Measurements from ENCODE around the gene PNMA8B. TPM values are rescaled to one million over a fixed set of nuclear protein-coding genes. Genes with fewer than 3 reads are reported as not detected.

PNMA8B gene
- total RNA-seq, 1 experiment from 2014 or later, result 0.10 TPM

- no peak overlapping the region for H3K4me3 ChIP-seq (replicated peaks in 1 of 2; ENCODE audit: low read depth in 1 of 2, low read length in 2 of 2)
- H3K27me3 ChIP-seq (ENCODE audit: insufficient read depth, low read length), result no peaks in the 10 kb centered on the region
- TF ChIP-seq MAX (IDR thresholded peaks at IDR 0.05) (no peak), REST (IDR thresholded peaks at IDR 0.05; ENCODE audit: low read depth) (no peak), POLR2A (IDR thresholded peaks at IDR 0.05; ENCODE audit: borderline replicate concordance, extremely low read depth, insufficient read depth, insufficient read length) (no peak), EGR1 (IDR thresholded peaks at IDR 0.05; ENCODE audit: low read depth) (no peak), ELF1 (IDR thresholded peaks at IDR 0.05; ENCODE audit: borderline replicate concordance, low read depth) (no peak), JUND (IDR thresholded peaks at IDR 0.05) (no peak), RAD21 (IDR thresholded peaks at IDR 0.05; ENCODE audit: low read depth) (no peak), SP1 (IDR thresholded peaks at IDR 0.05; ENCODE audit: low read depth) (no peak), FOSL1 (IDR thresholded peaks at IDR 0.05; ENCODE audit: low read depth) (no peak), EZH2 (IDR thresholded peaks at IDR 0.05) (no peak), YY1 (IDR thresholded peaks at IDR 0.05; ENCODE audit: extremely low read depth, insufficient replicate concordance, low read depth, low read length) (no peak), ZNF274 (IDR thresholded peaks at IDR 0.05; ENCODE audit: low read depth, low read length) (no peak)
- H3K79me2 ChIP-seq (ENCODE audit: insufficient read depth, low read length), result no peaks in the 10 kb centered on the region
- intact Hi-C loops (cut with micrococcal nuclease), result no loop called here
- H2AFZ ChIP-seq (ENCODE audit: low read depth, low read length, poor library complexity, severe bottlenecking), result no peak overlapping the region
- no peak for ATAC-seq
- ChIA-PET CTCF (no interaction called here), POLR2A (no interaction called here), RAD21 (ENCODE audit: low non-redundant PET in 1 of 2, low total read pairs in 2 of 2, uncharacterized antibody in 2 of 2, unreplicated experiment in 2 of 2) (interaction anchor here in 1 of 2 experiments (0.5 kb wide), 1 partner anchor 194 kb away, joined by 3 read pairs; no protein-coding TSS in a partner anchor)
- no TSS peak for BruUV-seq (replicated peaks)
- H3K9me3 ChIP-seq (ENCODE audit: control insufficient read depth in 1 of 2, insufficient read depth in 1 of 2, low read depth in 1 of 2, low read length in 2 of 2), result no peaks in the 10 kb centered on the region
- no peaks in the 10 kb centered on the region for H4K20me1 ChIP-seq (ENCODE audit: insufficient read depth)
- no peak for DNase-seq (ENCODE audit: low read depth, low spot score)
- no peak overlapping the region for H3K27ac ChIP-seq (ENCODE audit: low read depth, low read length)
- H3K4me1 ChIP-seq (ENCODE audit: control insufficient read depth in 1 of 2, insufficient read depth in 2 of 2, low read length in 2 of 2), result no peaks in the 10 kb centered on the region
- H3K4me2 ChIP-seq (ENCODE audit: low read length), result no peak overlapping the region
- H3K36me3 ChIP-seq (ENCODE audit: control insufficient read depth in 1 of 2, insufficient read depth in 2 of 2, low read length in 2 of 2), result no peaks in the 10 kb centered on the region
- no peak overlapping the region for H3K9ac ChIP-seq (ENCODE audit: low read length)
- H3K9me2 ChIP-seq (ENCODE audit: insufficient read depth), result no peaks in the 10 kb centered on the region
These were observed 21.5 kb downstream of the PNMA8B start for GRCh38 chr19:46474211-46474610.
